GM23248 (cell line): ENCODE measurements around the gene GGT6. TPM values are rescaled to one million over a fixed set of nuclear protein-coding genes. Genes with fewer than 3 reads are reported as not detected.

ENCODE experiments used
- DNase-seq: peaks from one replicate; pipeline ENCODE4 v3.0.0-alpha.2; 2015
- H2AFZ ChIP-seq: fragments of 200-600 bp; sonication (generic); 2 replicates; pipeline ENCODE4 v1.6.1; 2016; ENCODE audit warnings: antibody characterized with exemption
- H3F3A ChIP-seq: fragments of 200-600 bp; sonication (generic); 2 replicates; pipeline ENCODE4 v1.6.1; 2016; ENCODE audit warnings: mild to moderate bottlenecking, antibody characterized with exemption, mixed run types; ENCODE audit not compliant: insufficient read depth
- H3K27ac ChIP-seq: fragments of 200-600 bp; sonication (generic); 2 replicates; pipeline ENCODE4 v1.5.1; 2016; ENCODE audit warnings: mild to moderate bottlenecking
- H3K27me3 ChIP-seq: fragments of 200-600 bp; sonication (generic); replicated peaks from 2 replicates; pipeline ENCODE4 v1.6.1; 2016; ENCODE audit warnings: mild to moderate bottlenecking; ENCODE audit not compliant: insufficient read depth
- H3K36me3 ChIP-seq: fragments of 200-600 bp; sonication (generic); 2 replicates; pipeline ENCODE4 v1.6.1; 2016; ENCODE audit warnings: low read depth, mild to moderate bottlenecking
- H3K4me1 ChIP-seq: fragments of 200-600 bp; sonication (generic); 2 replicates; pipeline ENCODE4 v1.6.1; 2016; ENCODE audit warnings: mild to moderate bottlenecking; ENCODE audit not compliant: insufficient read depth
- H3K4me2 ChIP-seq: fragments of 200-600 bp; sonication (generic); one replicate; pipeline ENCODE4 v1.6.1; 2016; ENCODE audit warnings: mild to moderate bottlenecking; ENCODE audit not compliant: unreplicated experiment
- H3K4me3 ChIP-seq: fragments of 200-600 bp; sonication (generic); 2 replicates; pipeline ENCODE4 v1.5.1; 2016; ENCODE audit warnings: mild to moderate bottlenecking
- H3K79me2 ChIP-seq: fragments of 200-600 bp; sonication (generic); 2 replicates; pipeline ENCODE4 v1.6.1; 2016; ENCODE audit warnings: mild to moderate bottlenecking; ENCODE audit not compliant: insufficient read depth
- H3K9ac ChIP-seq: fragments of 200-600 bp; sonication (generic); 2 replicates; pipeline ENCODE4 v1.6.1; 2016; ENCODE audit warnings: mild to moderate bottlenecking
- H3K9me2 ChIP-seq: fragments of 200-600 bp; sonication (generic); 2 replicates; pipeline ENCODE4 v1.6.1; 2016; ENCODE audit warnings: mixed run types, mild to moderate bottlenecking, moderate library complexity; ENCODE audit not compliant: insufficient read depth
- H3K9me3 ChIP-seq: fragments of 200-600 bp; sonication (generic); one replicate; pipeline ENCODE4 v1.6.1; 2017; ENCODE audit warnings: low read depth
- H4K20me1 ChIP-seq: fragments of 200-600 bp; sonication (generic); 2 replicates; pipeline ENCODE4 v1.6.0; 2016; ENCODE audit not compliant: insufficient read depth
- EZH2 ChIP-seq: fragments of 200-600 bp; sonication (generic); IDR thresholded peaks from 2 replicates; pipeline ENCODE4 v1.6.1; 2018; ENCODE audit warnings: antibody characterized with exemption, mild to moderate bottlenecking; ENCODE audit not compliant: insufficient read depth, poor library complexity, severe bottlenecking
- EZH2phosphoT487 ChIP-seq: fragments of 200-600 bp; sonication (generic); IDR thresholded peaks from 2 replicates; pipeline ENCODE4 v1.6.1; 2018; ENCODE audit warnings: antibody characterized with exemption, moderate library complexity, mild to moderate bottlenecking, low read depth; ENCODE audit not compliant: insufficient read depth
- WGBS, 2 experiments: methylation state at CpG; one replicate each; pipeline ENCODE4 v1.1.6; 2015 to 2017; ENCODE audit warnings: low lambda C conversion rate in 2 of 2, low coverage in 1 of 2; ENCODE audit errors: missing lambda C conversion rate in 2 of 2; 5-methylcytosine and 5-hydroxymethylcytosine counted together
- in situ Hi-C: fragments of 300-500 bp; cut with MboI; formaldehyde crosslinking; loops from 2 replicates; pipeline ENCODE4 v1.15.0; 2020
- polyA plus RNA-seq: library from polyadenylated mRNA; unstranded; fragments of >200 nt; fragmentation: Nextera tagmentation; extraction: Ambion mirVana; gene quantifications from 2 replicates; pipeline ENCODE4 v1.2.1, GENCODE V29; 2016
- total RNA-seq: library from RNA; depleted of rRNA; stranded (reverse); fragments of >200 nt; shearing (Covaris generic); gene quantifications from 2 replicates; pipeline ENCODE4 v1.2.3, GENCODE V29; 2014

Gene GGT6
- total and polyA plus RNA-seq, 2 experiments from 2014 or later, result not detected

GRCh38 chr17:4520060-4520893 is 40.1 kb downstream of the GGT6 start:
- H3K4me3 ChIP-seq, result no peak overlapping the region
- no peaks in the 10 kb centered on the region for H4K20me1 ChIP-seq
- no peak overlapping the region for H3K4me2 ChIP-seq
- H3K9ac ChIP-seq, result no peak overlapping the region
- WGBS, 2 experiments, result 71 to 77% methylated on average over 19 of the region's 19 CpGs
- in situ Hi-C loops, result no loop called here
- no peaks in the 10 kb centered on the region for H3F3A ChIP-seq
- no peaks in the 10 kb centered on the region for H3K9me2 ChIP-seq
- no peaks in the 10 kb centered on the region for H3K9me3 ChIP-seq
- H2AFZ ChIP-seq, result no peak overlapping the region
- TF ChIP-seq EZH2 (no peak), EZH2phosphoT487 (no peak)
- no peaks in the 10 kb centered on the region for H3K79me2 ChIP-seq
- peaks cover 6% of the 10 kb centered on the region; the same call in 1 of the 2 replicates for H3K27me3 ChIP-seq
- H3K4me1 ChIP-seq, result no peaks in the 10 kb centered on the region
- no peaks in the 10 kb centered on the region for H3K36me3 ChIP-seq
- DNase-seq, result no peak
- H3K27ac ChIP-seq, result no peak overlapping the region

GRCh38 chr17:4519361-4519788 is 41.0 kb downstream of the GGT6 start:
- Histone ChIP-seq H3K9me3 (no peaks in the 10 kb centered on the region), H4K20me1 (no peaks in the 10 kb centered on the region), H3K4me1 (no peaks in the 10 kb centered on the region), H3K9ac (no peak overlapping the region), H3K79me2 (no peaks in the 10 kb centered on the region), H2AFZ (no peak overlapping the region), H3F3A (no peaks in the 10 kb centered on the region), H3K36me3 (no peaks in the 10 kb centered on the region), H3K27me3 (peaks cover 2% of the 10 kb centered on the region; the same call in 1 of the 2 replicates), H3K27ac (no peak overlapping the region), H3K4me2 (no peak overlapping the region), H3K4me3 (no peak overlapping the region), H3K9me2 (no peaks in the 10 kb centered on the region)
- TF ChIP-seq EZH2phosphoT487 (no peak), EZH2 (no peak)
- DNase-seq, result no peak
- WGBS, 2 experiments, result 50 to 65% methylated on average over 10 to 14 of the region's 14 CpGs
- in situ Hi-C loops, result no loop called here

DNA sequence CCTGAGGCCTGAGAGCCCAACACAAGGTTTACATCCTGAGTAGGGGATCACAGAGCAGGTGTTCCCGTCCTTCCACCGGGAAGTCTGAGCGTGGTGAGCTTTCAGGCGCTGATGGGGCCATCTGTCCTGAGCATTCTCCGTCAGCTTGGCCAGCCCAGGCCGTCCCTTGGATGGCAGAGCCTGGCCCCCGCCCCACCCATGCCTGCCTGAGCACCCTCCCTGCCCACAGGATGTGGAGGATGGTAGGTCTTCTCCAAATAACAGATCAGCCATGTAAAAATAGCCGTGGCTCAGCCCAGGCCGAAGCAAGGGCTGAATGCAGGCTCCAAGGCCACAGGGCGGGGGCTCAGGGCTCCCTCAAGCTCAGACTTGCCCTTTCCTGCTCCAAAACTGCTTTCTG is 41.5 kb downstream of the GGT6 start:
- in situ Hi-C loops, result no loop called here
- 72 to 78% methylated on average over 10 of the region's 10 CpGs for whole genome bisulfite sequencing, 2 experiments
- TF ChIP-seq EZH2 (no peak), EZH2phosphoT487 (no peak)

DNA sequence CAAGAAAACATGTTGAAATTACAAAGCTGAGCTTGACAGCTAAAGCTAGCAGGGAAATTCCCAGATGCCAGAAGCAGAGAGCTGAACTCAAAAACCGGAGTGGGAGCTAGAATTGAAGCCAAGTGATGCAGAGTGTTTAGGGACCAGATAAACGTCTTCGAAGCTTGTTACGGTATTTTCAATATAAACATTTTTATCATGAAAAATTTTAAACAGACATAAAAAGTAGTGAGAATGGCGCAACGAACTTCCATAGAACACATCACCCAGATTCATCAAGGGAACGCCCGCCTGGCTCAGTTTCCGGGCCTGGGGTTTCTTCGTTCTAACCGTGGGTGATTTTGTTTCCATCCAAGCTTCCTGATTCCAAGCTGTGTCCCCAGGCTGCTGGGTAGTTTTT is 43.6 kb downstream of the GGT6 start:
- no peak for DNase-seq
- no peak overlapping the region for H2AFZ ChIP-seq
- no peak overlapping the region for H3K9ac ChIP-seq
- TF ChIP-seq EZH2, result no peak
- TF ChIP-seq EZH2phosphoT487, result no peak
- no peak overlapping the region for H3K4me2 ChIP-seq
- no peaks in the 10 kb centered on the region for H3F3A ChIP-seq
- no peaks in the 10 kb centered on the region for H3K27me3 ChIP-seq
- H3K79me2 ChIP-seq, result no peaks in the 10 kb centered on the region
- H3K4me3 ChIP-seq, result no peak overlapping the region
- no peak overlapping the region for H3K27ac ChIP-seq
- no peaks in the 10 kb centered on the region for H3K36me3 ChIP-seq
- 47 to 50% methylated on average over 11 of the region's 11 CpGs for WGBS, 2 experiments
- H3K9me3 ChIP-seq, result no peaks in the 10 kb centered on the region
- in situ Hi-C loops, result no loop called here
- no peaks in the 10 kb centered on the region for H4K20me1 ChIP-seq
- H3K9me2 ChIP-seq, result no peaks in the 10 kb centered on the region
- H3K4me1 ChIP-seq, result no peaks in the 10 kb centered on the region

More for the DNA sequence above, 41.5 kb downstream of the GGT6 start:
- H4K20me1 ChIP-seq, result no peaks in the 10 kb centered on the region
- no peaks in the 10 kb centered on the region for H3K9me2 ChIP-seq
- no peaks in the 10 kb centered on the region for H3K27me3 ChIP-seq
- no peak overlapping the region for H3K4me2 ChIP-seq
- H3K79me2 ChIP-seq, result no peaks in the 10 kb centered on the region
- no peak overlapping the region for H3K27ac ChIP-seq
- no peaks in the 10 kb centered on the region for H3F3A ChIP-seq
- no peaks in the 10 kb centered on the region for H3K9me3 ChIP-seq
- H3K4me3 ChIP-seq, result no peak overlapping the region
- no peak overlapping the region for H2AFZ ChIP-seq
- H3K9ac ChIP-seq, result no peak overlapping the region
- H3K36me3 ChIP-seq, result no peaks in the 10 kb centered on the region
- H3K4me1 ChIP-seq, result no peaks in the 10 kb centered on the region
- no peak for DNase-seq
